Activated T-cell treated with anti-CD3 and anti-CD28 coated beads, Interleukin-2, amount 50 U/mL, for 1 hour (primary cell): Measurements from ENCODE around the gene PPARD.

Experiments used
- DNase-seq: peaks from one replicate; pipeline ENCODE4 v3.0.0-alpha.2; 2020

Gene PPARD

GRCh38 chr6:35448191-35448590 is 105.8 kb downstream of the PPARD start:
- no peak for DNase-seq

- peak; percentile 44 for DNase-seq
These were observed 107.0 kb downstream of the PPARD start for GRCh38 chr6:35449287-35449881.

GRCh38 chr6:35451354-35452182 is 109.2 kb downstream of the PPARD start:
- no peak for DNase-seq

- DNase-seq = peak; percentile 92
These were observed 110.1 kb downstream of the PPARD start, which contains the start of gene FANCE for GRCh38 chr6:35452183-35453090. Gene FANCE (plus strand): TSS chr6:35452338. CDS start chr6:35452546, 208 bp downstream.

DNA sequence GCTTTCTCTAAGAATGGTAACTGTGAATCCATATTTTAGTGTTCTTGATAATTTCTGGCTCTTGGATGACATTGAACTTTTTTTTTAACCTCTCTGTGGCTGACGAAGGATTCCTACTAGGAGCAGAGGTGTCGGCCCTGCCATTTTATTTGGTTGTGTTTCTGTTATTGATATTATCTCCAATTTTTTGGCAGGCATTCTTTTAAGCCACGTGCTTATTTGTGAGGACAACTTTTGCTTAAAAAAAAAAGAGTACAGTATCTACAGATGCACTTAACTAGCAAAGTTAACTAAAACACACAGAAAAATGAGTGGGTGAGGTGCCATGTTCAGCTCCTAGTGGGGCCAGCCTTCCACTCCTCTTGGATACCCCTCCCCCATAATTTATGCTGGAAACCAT is 110.9 kb downstream of the PPARD start:
- DNase-seq = no peak

GRCh38 chr6:35454391-35455110 is 112.2 kb downstream of the PPARD start:
- DNase-seq = no peak

DNA sequence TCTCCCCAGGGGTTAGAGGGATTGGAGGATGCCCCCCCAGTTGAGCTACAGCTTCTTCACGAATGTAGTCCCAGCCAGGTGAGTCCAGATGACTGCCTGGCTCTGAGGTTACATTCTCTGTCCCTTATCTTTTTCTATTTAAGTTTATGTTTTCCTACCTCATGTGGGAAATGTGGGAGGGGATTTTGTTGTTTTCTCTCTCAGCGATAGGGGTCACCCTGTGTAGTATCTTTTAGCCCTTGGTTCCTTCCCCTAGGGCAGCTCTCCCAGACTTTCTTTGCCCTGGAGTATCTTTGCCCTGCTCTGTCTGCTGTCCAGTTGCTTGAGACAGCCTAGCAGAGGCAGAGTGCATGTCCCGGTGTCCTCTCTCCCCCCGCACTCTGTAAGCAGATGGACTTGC is 115.5 kb downstream of the PPARD start:
- DNase-seq = no peak

DNA sequence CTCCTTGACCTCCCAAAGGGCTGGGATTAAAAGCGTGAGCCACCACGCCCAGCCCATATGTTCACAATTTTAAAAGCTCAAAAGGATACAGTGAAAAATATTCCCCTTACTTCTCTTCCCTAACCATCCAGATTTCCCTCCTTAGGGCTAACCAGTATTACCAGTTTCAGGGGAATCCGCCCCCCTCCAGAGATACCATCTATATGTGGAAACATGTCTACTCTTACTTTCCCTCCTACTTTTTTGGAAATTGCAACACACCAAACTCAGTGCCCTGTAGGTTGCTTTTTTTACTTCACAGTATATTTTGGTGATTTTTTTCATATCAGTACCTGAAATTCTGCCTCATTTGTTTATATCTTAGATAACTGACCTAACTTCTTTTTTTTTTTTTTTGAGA is 118.9 kb downstream of the PPARD start:
- DNase-seq = no peak

- no peak for DNase-seq
These were observed 120.9 kb downstream of the PPARD start for GRCh38 chr6:35463292-35463691.

DNA sequence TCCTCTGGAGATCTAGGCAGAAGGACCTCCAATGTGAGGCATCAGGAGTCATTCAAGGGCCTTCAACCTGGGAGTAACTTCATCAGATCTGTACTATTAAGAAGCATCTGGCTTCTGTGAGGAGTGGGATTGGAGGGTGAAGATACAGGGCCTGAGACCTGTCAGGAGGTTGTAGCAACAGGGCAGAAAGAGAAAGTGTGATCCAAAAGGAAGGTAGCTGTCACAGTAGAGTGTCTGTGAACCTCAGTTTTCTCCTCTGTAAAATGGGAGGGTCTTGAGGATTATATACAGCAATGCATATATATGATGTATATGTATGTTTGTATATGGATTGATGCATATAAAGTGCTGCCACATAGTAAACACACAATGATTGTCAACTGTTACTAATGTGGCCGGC is 123.3 kb downstream of the PPARD start:
- DNase-seq = no peak

DNA sequence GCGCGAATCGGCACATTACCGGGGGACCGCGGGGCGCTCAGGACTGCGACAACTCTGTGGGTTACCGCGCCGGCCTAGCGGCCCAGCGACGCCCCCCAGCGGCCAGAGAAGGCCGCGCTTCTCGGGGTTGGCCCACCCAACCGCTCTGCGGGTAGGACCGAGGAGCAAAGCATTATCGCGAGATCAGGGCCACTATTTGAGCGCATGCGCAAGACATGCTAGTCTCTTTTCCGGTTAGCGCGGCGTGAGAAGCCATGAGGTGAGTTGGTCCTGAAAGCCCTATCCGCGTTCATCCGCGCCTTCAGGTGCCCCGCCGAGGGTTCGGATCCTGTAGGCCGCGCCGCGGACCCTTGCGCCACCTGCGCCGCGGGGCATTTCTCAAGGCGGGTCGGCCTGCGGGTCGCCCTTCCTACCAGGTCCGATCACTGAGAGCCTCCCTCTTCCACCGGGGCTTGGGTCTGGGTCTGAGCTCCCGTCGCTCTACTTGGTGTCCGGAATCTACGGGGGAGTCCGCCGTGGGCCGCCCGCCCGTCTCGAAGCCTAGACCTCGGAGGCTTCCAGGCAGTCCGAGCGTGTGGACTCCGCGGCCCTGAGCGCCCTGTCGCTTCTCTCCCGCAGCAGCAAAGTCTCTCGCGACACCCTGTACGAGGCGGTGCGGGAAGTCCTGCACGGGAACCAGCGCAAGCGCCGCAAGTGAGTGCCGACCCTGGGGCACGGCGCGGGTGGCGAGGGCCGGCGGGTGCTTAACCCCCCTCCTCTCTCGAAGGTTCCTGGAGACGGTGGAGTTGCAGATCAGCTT is 126.0 kb downstream of the PPARD start, which contains the start of gene RPL10A:
Gene RPL10A, plus strand, starts transcription at position 221 of the 799 bp plus-strand sequence. Its CDS starts 34 bp downstream, at position 255.
- DNase-seq = peak; percentile 96

GRCh38 chr6:35468980-35469750 is 126.8 kb downstream of the PPARD start:
- DNase-seq = no peak

DNA sequence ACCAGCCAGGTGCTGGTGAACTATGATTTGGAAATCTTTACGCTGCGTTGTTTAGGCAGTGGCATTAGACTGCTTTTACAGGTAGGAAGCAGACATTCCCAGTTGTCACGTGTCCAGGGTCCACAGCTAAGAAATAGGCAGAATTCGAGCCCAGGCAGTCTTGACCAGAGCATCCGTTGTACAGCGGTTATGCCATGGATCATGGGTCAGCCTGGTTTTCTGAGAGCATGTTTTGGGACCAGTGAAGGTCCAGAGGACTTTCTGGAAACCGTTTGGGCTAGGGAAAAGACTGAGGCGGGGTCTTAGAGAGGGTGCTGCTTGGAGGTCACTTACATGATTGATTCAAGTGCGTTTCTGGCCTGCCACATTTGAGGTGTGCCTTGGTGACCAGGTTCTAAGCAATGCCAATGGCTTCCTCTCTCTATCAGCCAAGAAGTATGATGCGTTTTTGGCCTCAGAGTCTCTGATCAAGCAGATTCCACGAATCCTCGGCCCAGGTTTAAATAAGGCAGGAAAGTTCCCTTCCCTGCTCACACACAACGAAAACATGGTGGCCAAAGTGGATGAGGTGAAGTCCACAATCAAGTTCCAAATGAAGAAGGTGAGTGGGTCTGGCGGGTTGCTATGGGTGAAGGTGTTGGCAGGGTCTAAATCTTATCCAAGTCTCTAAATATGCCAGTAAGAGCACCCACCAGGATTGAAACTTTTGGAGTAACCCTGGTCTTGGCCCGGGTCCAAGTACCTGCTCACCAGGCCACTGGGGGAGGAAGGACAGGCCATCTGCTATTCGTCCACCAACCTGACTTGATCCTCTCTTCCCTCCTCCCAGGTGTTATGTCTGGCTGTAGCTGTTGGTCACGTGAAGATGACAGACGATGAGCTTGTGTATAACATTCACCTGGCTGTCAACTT is 127.6 kb downstream of the PPARD start:
- no peak for DNase-seq

DNA sequence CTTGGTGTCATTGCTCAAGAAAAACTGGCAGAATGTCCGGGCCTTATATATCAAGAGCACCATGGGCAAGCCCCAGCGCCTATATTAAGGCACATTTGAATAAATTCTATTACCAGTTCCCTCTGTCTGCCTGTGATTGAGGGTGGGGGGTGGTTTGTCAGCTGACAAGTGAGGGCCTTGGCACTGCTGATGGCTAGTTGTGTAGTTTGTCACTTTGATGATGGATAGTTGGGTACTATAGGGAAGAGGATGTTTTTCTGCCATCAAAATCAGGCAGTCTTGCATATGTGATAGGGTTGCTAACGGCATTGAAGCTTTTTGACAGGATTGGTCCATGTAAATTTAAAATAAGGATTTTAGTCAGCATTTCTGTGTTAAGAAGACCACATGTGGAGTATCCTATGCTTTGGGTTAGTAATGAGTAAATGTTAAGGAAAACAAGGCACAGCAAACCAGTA is 128.3 kb downstream of the PPARD start:
- no peak for DNase-seq

DNA sequence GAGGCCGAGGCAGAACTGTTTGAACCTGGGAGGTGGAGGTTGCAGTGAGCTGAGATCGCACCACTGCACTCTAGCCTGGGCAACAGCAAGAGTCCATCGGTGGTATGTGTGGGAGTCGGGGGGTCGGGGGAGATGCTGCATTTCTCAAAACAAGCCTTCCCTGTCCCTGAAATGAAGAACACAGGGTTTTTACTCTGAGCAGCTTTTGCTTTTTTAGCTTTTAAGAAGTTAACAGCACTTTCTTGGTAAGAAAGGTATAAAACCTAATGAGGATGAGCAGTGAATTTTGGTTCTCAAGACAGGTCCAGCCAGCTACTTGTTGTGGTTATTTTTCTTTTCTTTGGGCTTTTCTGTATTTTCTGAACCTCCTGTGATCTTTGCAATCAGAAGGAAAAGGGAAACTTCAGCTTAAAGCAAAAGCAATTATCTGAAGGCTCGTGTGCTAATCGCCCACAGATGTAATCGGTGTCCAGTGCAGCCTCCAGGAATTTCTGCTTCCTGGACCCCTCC is 129.5 kb downstream of the PPARD start:
- no peak for DNase-seq

DNA sequence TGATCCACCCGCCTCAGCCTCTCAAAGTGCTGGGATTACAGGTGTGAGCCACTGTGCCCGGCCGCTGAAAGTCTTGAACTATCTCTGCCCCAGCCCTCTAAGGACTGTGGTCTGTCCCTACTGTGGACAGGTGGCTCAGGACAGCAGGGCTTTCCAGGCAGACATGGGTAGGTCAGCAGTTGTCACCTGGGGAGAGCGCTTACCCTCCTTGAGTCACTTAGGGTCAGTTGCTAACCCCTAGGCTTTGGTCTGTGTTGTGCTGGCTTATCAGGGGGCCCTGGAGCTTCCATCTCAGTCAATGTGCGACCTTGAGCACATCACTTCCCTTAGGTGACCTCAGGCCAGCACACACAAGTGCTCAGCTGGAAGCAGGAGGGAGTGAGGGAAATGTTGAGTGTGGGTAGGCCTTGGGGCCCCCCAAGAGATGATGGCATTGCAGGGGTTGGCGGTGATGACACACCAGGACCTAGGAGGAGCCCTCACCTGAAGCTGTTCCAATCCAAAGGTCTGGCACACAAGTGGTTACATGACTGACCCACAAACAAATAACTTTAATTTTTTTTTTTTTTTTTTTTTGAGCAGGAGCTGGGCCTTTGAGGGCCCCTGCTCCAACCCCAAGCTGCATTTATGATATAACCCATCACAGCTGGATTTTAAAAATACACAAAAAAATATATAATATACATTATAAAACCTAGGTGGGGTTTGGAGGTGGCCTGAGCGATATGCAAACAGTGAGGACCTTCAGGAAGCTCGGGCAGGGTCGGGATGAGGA is 130.9 kb downstream of the PPARD start:
- DNase-seq = no peak

GRCh38 chr6:35473850-35474130 is 131.4 kb downstream of the PPARD start:
- DNase-seq = no peak

- DNase-seq = no peak
These were observed 132.0 kb downstream of the PPARD start for GRCh38 chr6:35474131-35474941.
